Fibroblast of skin of scalp (primary cell): Measurements from ENCODE around the gene HOXC6.

ENCODE experiments used
- DNase-seq: peaks from one replicate; pipeline ENCODE4 v3.0.0-alpha.2; 2013

Gene HOXC6

GRCh38 chr12:53990311-53991076 lies 37.7 kb upstream of the HOXC6 start:
- no peak for DNase-seq

- DNase-seq, result no peak
Measured at GRCh38 chr12:53991077-53991460, 37.2 kb upstream of the HOXC6 start.

GRCh38 chr12:53992377-53992889 lies 35.8 kb upstream of the HOXC6 start:
- no peak for DNase-seq

- DNase-seq, result no peak
Measured at GRCh38 chr12:53993162-53994008, 34.9 kb upstream of the HOXC6 start.

GRCh38 chr12:53994009-53994263 lies 34.3 kb upstream of the HOXC6 start:
- DNase-seq, result no peak

- no peak for DNase-seq
Measured at GRCh38 chr12:53994264-53995001, 33.8 kb upstream of the HOXC6 start.

GRCh38 chr12:53995002-53995377 lies 33.2 kb upstream of the HOXC6 start:
- DNase-seq, result no peak

- no peak for DNase-seq
Measured at GRCh38 chr12:53995378-53996239, 32.6 kb upstream of the HOXC6 start.

- DNase-seq, result no peak
Measured at GRCh38 chr12:53996240-53997203, 31.7 kb upstream of the HOXC6 start.

GRCh38 chr12:53997204-53998109 lies 30.8 kb upstream of the HOXC6 start:
- DNase-seq, result no peak

GRCh38 chr12:53998110-53998899 lies 29.9 kb upstream of the HOXC6 start:
- no peak for DNase-seq

GRCh38 chr12:53998900-53999236 lies 29.4 kb upstream of the HOXC6 start:
- no peak for DNase-seq

GRCh38 chr12:53999559-54000115 lies 28.6 kb upstream of the HOXC6 start:
- peak; percentile 27 for DNase-seq

- no peak for DNase-seq
Measured at GRCh38 chr12:54000116-54001114, 27.8 kb upstream of the HOXC6 start, which contains the start of gene HOXC9. Gene HOXC9 (plus strand): TSS chr12:54000161. CDS start chr12:54000189, 28 bp downstream.

- no peak for DNase-seq
Measured at GRCh38 chr12:54001283-54002187, 26.7 kb upstream of the HOXC6 start.

- no peak for DNase-seq
Measured at GRCh38 chr12:54002278-54002914, 25.8 kb upstream of the HOXC6 start.
